GM20431 (cell line): ENCODE data around the gene CHCHD5.
"Not testable (repeated sequence)": the region's sequence is repeated elsewhere in the genome, so short reads cannot be mapped to it uniquely, and the experiment has no call there.

Source experiments
- in situ Hi-C: fragments of 300-500 bp; cut with MseI, MboI; formaldehyde crosslinking; loops from one replicate; pipeline ENCODE4 v1.15.0; 2020; ENCODE audit warnings: low sequenced_read_pairs; ENCODE audit not compliant: unreplicated experiment

CHCHD5 gene, protein sequence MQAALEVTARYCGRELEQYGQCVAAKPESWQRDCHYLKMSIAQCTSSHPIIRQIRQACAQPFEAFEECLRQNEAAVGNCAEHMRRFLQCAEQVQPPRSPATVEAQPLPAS

DNA sequence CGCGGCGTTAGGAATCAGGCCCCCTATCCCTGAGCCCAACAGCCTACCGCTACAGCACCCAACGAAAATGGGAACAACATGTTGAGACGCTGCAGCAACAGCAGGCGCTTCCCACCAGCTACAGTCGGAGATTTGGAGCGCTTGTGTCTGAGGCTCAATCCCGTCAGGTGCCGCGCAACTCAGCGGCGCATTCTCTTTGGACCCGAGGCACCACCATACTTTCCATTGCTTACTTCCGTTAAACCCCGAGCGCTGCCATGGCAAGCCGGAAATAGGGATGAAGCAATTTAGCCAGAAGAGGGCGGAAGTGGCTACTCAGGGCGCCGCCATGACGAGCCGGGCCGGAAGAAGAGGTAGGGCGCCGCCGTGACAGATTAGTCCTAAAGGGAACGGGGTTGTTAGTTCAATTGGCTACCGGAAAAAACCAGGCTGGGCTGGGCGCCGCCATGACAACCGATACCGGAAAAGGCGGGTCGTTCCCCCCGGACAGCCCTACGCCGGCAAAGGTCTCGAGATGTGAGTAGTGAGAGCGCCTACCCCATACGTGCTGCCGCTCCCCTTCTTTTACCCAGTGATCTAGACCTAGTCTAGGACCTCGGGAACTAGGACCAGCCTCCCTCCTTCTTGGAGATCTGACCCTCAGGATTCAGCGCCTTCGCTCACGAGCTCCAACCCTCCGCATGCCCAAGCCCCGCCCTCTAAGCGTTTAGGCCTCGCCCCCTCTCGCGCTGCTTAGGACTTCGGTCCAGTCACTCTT lies at the start of gene CHCHD5:
CHCHD5 (plus strand) TSS at position 476 of the 757 bp plus-strand sequence; CDS start at position 515, 39 bp downstream.
- in situ Hi-C loops = no loop called here

DNA sequence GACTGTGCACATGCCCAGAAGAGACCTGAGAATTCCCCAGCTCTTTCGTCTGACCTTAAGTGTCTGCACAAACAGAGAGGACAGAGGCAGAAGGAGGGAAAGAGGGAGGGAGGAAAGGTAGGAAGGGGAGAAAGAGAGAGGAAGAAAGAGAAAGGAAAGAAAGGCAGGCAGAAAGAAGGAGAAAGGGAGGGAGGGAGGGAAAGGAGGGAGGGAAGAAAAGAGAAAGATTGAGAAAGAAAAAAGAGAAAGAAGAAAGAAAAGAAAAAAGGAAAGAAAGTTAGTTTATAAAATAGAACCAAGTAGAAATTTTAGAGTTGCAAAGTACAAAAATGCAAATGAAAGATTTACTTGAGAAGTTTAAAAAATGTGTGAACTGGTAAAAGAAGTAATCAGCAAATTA lies 49.6 kb upstream of the CHCHD5 start:
- in situ Hi-C loops = no loop called here

DNA sequence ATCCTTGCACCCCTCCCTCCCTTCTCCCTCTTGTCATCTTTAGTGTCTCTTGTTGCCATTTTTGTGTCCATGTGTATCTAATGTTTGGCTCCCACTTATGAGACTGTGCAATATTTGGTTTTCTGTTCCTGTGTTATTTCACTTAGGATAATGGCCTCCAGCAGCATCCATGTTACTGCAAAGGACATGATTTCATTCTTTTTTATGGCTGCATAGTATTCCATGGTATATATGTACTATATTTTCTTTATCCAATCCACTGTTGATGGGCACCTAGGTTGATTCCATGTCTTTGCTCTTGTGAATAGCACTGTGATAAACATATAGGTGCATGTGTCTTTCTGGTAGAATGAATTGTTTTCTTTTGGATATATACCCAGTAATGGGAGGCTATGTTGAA lies 47.7 kb upstream of the CHCHD5 start:
- in situ Hi-C loops = not testable (repeated sequence)

DNA sequence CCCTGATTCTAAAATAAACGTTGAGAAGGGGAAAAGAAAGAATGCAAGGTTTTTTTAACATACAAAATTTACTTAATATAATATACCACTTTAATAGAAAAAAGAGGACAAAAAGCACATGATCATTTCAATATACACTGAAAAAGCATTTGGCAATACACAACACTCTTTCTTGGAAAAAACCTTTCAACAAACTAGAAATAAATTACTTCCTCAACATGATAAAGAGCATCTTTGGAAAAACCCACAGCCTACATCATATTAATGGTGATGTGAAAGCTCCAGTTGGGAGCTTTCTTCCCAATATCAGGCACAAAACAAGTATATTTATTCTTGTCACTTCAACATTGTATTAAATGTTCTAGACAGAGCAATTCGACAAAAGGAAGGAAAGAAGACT lies 45.1 kb upstream of the CHCHD5 start:
- in situ Hi-C loops = no loop called here

DNA sequence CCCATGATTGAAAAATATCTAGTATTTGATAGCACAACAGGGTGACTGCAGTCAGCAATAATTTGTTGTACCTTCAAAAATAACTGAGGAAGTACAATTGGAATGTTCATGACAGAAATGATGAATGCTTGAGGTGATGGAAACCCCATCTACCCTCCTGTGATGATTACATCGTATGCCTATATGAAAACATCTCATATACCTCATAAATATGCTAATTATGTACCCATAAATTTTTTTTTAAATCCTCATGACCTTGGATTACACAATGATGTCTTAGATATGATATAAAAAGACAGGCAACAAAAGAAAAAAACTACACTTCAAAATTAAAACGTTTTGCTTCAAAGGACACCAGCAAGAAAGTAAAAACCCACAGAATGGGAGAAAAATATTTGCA lies 43.5 kb upstream of the CHCHD5 start:
- in situ Hi-C loops = no loop called here

DNA sequence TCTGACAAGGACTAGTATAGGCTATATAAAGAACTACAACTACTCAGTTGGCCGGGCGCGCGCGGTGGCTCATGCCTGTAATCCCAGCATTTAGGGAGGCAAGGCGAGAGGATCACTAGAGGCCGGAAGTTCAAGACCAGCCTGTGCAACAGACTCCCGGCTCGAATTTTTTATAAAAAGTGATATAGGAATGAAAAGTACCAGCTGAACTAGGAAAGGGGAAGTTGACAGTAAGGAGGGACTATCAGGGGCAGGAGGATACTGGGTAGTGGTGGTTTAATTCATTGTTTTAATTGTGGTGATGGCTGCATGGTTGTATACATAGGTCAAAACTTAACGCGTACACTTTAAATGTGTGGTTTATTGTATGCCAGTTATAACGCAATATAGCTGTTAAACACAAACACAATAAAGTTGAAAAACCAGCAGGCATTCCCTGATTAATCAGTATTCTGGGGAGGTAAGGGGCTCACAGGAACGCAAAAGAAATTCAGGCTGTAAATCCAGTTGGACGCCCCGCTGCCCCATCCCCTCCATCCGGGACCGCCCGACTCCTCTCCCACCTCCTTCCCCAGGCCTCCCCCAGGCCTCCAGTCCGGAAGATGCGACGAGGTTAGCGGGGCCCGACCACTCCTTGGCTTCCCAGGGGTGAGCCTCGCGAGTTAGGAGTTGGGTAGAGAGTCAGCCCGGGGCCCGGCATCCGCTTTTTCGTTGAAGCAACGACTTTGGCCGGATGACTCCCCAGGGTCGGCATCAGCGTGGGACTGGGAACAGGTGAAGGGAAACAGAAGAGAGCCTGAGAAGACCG lies 42.9 kb upstream of the CHCHD5 start:
- in situ Hi-C loops = no loop called here

DNA sequence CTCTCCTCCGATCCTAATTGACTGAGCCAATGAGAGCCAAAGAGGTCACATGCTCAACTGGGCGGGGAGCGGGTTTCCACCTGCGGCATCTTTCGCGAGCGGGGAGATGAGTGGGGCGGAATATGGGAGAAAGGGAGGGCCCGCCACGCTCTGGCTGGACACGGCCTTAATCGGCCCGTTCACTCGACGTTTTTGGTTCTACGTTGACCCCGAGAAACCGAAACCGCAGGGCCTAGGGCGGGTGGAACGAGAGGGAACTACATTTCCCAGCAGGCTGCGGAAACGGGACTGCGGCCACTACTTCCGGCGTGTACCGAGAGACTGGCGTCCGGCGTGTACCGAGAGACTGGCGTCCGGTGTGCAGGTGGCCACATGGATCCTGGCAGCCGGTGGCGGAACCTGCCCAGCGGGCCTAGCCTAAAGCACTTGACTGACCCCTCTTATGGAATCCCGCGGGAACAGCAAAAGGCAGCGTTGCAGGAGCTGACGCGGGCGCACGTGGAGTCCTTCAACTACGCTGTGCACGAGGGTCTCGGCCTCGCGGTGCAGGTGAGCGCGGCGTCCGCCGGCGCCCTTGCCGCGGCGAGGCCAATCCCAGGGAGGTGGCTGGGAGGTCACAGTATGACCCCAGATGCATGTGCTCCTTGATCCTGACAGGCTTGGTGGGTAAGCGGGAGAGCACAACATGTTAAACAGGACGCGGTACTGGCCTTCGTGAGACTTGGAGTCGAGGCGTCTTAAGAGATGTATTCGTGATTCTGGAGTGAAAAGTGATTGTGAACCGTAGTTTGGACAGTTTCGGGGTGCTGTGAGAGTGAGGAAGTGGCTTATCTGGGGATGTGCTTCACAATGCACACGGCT lies 42.1 kb upstream of the CHCHD5 start, which contains the start of gene POLR1B:
POLR1B (plus strand) TSS at position 343 of the 861 bp plus-strand sequence; CDS start at position 373, 30 bp downstream.
- in situ Hi-C loops = no loop called here

DNA sequence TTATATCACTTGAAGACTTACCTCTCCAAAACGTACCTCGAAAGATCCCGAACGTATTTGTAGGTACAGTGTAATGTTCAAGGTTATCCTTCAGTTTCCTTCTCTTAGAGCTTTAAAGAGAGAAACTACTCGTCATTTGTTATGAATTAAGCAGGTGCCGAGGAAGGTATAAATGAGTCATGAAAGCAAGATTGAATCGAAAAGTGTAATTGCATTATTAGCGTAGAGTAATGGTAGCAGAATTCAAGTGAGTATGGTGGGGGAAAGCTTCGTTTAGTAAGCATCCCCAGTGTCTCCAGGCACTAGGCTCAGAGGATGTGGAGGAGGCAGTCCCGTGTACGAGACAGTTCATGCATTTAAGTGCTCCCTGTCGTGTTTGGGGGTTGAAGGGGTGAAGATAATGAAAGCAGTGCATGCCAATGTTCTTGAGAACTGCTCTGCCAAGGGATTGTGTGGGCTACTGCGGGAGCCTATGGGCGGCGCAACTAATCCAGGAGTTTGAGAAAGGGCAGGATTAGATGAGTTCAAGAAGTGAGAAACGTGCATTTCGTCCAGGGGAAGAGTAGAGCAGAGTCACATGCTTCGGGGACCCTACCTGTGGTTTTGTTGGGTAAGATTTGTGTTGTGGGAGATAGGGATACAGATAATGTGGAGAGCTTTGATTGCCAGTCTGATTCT lies 41.3 kb upstream of the CHCHD5 start:
- in situ Hi-C loops = no loop called here

DNA sequence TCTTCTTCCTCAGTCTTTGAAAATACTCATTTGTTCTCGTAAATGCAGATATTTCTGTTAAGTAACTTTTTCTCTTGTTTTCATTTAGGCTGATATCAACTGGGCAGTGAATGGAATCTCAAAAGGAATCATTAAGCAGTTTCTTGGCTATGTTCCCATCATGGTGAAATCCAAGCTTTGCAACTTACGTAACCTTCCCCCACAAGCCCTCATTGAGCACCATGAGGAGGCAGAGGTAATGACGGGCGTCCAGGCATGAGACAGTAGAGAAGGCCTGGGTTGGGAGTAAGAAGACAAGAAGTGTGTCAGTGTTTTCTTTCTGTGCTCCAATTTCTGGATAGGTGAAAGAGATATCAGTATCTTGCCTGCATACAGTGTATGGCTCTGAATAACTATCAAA lies 37.1 kb upstream of the CHCHD5 start:
- in situ Hi-C loops = no loop called here

DNA sequence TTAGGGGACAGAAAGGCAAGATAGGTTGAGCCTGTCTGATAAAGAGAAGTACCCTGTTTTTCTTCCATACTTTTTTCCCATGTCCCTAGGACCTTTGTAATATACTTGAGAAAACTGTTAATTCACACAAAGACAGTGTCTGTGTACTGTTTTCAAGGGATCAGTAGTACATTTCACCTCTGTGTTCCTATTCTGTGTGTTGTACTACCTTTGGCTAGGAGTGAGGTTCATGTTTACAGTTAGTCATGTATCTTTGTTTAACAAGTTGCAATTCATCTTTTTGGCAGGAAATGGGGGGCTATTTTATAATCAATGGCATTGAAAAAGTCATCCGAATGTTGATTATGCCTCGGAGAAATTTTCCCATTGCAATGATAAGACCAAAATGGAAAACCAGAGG lies 35.4 kb upstream of the CHCHD5 start:
- in situ Hi-C loops = no loop called here

DNA sequence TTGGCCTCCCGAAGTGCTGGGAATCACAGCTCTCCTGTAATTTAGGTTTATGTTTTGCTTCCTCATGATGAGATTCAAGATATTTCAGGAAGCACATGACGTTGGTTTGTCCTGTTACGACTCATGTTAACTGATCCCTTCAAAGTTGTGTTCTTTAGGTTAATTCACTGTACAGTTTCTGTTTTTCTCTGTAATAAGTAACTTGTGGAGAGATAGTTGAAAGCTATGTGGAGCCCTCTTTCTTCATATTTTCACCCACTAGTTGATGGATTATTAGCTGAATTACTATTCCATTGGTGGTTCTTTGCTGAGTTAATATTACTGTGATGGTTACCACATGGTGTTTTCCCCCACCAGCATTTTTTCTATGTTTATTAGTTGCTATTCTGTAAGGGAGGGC lies 18.3 kb upstream of the CHCHD5 start:
- in situ Hi-C loops = no loop called here

DNA sequence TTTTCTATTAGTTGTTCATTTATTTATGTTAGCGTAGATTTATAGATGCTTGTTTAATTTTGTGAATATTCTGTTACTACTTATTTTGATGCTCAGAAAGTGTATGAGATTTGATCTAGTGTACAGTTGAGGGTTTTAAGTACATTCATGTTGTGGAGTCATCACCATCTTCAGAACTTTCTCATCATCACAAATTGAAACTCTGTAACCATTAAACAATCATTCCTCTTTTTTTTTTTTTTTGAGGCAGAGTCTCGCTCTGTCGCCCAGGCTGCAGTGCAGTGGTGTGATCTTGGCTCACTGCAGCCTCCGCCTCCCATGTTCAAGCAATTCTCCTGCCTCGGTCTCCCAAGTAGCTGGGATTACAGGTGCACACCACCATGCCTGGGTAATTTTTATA lies 17.9 kb upstream of the CHCHD5 start:
- in situ Hi-C loops = not testable (repeated sequence)

DNA sequence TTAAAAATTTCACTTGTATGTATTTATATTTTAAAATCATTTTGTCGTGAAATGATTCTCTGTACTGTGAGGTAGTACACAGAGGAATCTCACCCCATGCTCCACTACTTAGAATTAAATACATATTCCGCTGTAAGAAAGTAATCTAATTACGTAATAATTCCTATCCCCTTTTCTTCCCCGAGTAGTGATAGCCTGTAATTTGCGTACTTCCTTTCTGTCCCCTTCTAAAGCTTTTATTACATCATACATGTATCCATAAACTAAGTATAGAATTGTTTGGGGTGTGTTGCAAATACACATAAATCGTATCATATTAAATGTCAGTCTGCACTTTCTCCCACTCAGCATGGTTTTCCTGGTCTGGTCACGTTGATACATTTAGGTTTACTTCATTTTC lies 12.4 kb upstream of the CHCHD5 start:
- in situ Hi-C loops = no loop called here

DNA sequence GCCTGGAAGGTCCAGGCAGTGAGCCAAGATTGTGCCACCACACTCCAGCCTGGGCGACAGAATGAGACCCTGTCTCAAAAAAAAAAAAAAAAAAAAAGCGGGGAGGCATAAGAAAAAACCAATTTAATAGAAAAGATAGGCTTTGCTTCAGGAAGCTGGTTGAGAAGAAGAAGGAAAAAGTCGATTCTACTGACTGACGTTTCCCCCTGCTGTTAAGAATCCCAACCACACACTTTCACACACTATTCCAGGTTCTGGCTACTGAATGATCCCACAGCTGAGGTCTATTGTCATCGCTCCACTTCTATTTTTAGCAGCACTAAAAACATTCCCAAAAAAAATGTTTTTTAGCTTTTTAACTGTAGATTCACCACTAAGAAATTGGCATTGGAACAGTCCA lies 6.7 kb upstream of the CHCHD5 start:
- in situ Hi-C loops = no loop called here

DNA sequence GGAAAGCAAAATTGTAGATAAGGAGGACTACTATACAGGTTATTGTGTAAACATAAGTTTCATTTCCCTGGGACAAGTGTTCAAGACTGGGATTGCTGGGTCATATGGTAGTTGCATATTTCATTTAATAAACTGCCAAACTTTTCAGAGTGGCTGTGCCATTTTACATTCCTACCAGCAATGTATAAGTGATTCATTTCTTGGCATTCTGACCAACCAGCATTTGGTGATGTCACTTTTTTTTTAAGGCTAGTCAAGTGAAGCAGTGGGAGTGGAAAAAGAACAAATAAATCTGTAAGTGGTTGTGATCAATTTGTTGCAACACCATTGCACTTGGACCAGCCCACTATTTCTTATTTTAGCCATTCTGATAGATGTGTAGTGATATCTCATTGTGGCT lies 5.2 kb upstream of the CHCHD5 start:
- in situ Hi-C loops = no loop called here

DNA sequence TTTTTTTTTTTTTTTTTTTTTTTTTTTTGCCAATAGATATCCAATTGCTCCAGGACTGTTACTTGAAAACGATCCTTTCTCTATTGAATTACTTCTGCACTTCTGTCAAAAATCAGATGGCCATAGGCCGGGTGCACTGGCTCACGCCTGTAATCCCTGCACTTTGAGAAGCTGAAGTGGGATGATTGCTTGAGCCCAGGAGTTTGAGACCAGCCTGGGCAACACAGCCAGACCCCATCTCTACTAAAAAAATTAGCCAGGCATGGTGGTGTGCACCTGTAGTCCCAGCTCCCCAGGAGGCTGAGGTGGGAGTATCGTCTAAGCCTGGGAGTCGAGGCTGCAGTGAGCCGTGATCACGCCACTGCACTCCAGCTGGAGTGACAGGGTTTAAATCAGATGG lies 4.3 kb upstream of the CHCHD5 start:
- in situ Hi-C loops = no loop called here

DNA sequence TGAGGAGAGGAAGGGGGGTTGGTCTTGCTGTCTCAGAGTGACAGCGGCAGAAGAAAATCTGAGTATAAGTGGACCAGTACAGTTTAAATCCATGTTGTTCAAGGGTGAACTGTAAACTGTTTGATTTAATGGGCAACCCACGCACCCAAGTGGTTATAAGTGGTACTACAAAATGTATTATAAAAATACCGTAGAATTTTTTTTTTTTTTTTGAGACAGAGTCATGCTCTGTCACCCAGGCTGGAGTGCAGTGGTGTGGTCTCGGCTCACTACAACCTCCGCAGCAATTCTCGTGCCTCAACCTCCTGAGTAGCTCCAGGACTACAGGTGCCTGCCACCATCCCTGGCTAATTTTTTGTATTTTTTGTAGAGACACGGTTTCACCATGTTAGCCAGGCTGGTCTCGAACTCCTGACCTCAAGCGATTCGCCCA lies 2.1 kb upstream of the CHCHD5 start:
- in situ Hi-C loops = no loop called here

DNA sequence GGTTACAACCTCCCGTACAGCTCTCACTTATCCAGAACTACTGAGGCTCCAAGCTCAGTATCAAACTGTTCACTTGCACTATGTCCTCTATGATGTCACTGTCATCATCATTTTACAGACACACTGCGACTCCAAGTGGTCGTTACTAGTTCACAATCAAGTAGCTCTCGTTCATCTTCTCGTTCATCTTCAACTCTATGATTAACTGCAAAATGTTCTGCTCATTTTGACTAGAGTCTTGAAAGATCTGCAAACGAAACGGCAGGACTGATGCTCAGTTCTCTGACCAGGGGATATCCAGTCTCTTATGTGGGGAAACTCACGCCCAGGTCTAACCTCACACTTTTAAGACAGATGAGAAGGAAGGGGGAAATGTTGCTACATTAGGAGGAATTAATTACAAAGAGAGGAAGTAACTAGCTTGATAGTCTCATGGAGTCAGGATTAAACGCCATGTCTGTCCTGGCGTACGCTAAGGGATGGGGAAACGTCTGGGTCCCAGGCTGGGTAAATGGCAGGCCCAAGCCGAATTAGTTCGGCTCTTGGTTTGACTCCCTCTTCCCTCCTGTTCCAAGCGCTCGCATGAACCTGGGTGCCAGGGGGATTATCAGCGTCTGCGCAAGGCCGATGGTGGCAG lies 794 bp upstream of the CHCHD5 start:
- in situ Hi-C loops = no loop called here

DNA sequence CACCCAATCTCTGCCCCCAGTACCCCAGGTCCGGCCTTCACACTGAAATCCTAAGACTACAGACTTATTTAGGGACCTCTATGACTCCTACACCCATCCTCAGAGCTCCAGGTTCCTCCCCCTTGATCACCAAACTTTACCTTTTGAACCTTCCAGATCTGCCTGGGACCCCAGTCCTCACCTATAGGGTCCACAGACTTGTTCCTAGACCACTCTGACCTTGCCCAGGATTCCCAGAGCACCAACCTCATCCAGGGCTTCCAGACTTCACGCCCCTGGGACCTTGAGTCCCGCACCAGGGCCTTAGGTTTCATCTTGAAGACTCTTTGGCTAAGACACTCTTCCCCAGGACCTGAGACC lies 462 bp downstream of the CHCHD5 start:
- in situ Hi-C loops = no loop called here
